PC-3 (cell line): ENCODE data around the gene SLC6A6. TPM values are rescaled to one million over a fixed set of nuclear protein-coding genes. Genes with fewer than 3 reads are reported as not detected.
A peak's percentile ranks its signal among the peaks of the same experiment; 100 is the strongest.

Experiments
- ATAC-seq: fragments of 200-7000 bp; cut with Tn5 transposase; 2 replicates; pipeline ENCODE4 v1.9.1; 2020; ENCODE audit warnings: mild to moderate bottlenecking, moderate library complexity
- BruUV-seq: library from RNA; stranded (reverse); fragments of 400-500 nt; replicated peaks from 2 replicates; lab custom pipeline; 2021; lab: Mats Ljungman, UMichigan
- CTCF ChIA-PET: fragments of 300-600 bp; sonication (Branson Sonifier 250); formaldehyde crosslinking; loops from one replicate; lab custom pipeline; 2022; ENCODE audit warnings: antibody characterized with exemption; lab: Charles Lee
- POLR2A ChIA-PET: fragments of 300-600 bp; sonication (Branson Sonifier 250); formaldehyde crosslinking; loops from one replicate; lab custom pipeline; 2022; ENCODE audit warnings: antibody characterized with exemption; ENCODE audit not compliant: unreplicated experiment; lab: Charles Lee
- DNase-seq: peaks from one replicate; pipeline ENCODE4 v3.0.0-alpha.2; 2015
- H2AFZ ChIP-seq: fragments of 300-600 bp; sonication (generic); 2 replicates; pipeline ENCODE4 v1.6.0; 2016; ENCODE audit warnings: antibody characterized with exemption, low read length
- H3F3A ChIP-seq: fragments of 300-600 bp; sonication (generic); one replicate; pipeline ENCODE4 v1.6.0; 2017; ENCODE audit warnings: antibody characterized with exemption, low read length, control low read depth, mild to moderate bottlenecking; ENCODE audit not compliant: unreplicated experiment
- H3K27ac ChIP-seq: fragments of 300-600 bp; sonication (generic); 2 replicates; pipeline ENCODE4 v1.5.1; 2016; ENCODE audit warnings: mild to moderate bottlenecking, low read length
- H3K27me3 ChIP-seq: fragments of 300-600 bp; sonication (generic); 2 replicates; pipeline ENCODE4 v1.6.1; 2016; ENCODE audit warnings: low read length, mixed read lengths
- H3K36me3 ChIP-seq: fragments of 300-600 bp; sonication (generic); 2 replicates; pipeline ENCODE4 v1.6.1; 2016; ENCODE audit warnings: low read depth, mixed run types, low read length, mixed read lengths
- H3K4me1 ChIP-seq: fragments of 300-600 bp; sonication (generic); 2 replicates; pipeline ENCODE4 v1.5.1; 2016; ENCODE audit warnings: low read length; ENCODE audit not compliant: insufficient read depth
- H3K4me2 ChIP-seq: fragments of 300-600 bp; sonication (generic); 2 replicates; pipeline ENCODE4 v1.6.0; 2016; ENCODE audit warnings: low read length
- H3K4me3 ChIP-seq: fragments of 300-600 bp; sonication (generic); 2 replicates; pipeline ENCODE4 v1.5.1; 2016; ENCODE audit warnings: mild to moderate bottlenecking, low read length, mixed read lengths
- H3K79me2 ChIP-seq: fragments of 300-600 bp; sonication (generic); 2 replicates; pipeline ENCODE4 v1.6.1; 2017; ENCODE audit warnings: low read length, mixed read lengths
- H3K9ac ChIP-seq: fragments of 300-600 bp; sonication (generic); 2 replicates; pipeline ENCODE4 v1.6.0; 2016; ENCODE audit warnings: mild to moderate bottlenecking, low read length
- H3K9me2 ChIP-seq: fragments of 300-600 bp; sonication (generic); replicated peaks from 2 replicates; pipeline ENCODE4 v1.6.1; 2016; ENCODE audit warnings: mixed run types, low read length, mixed read lengths
- H3K9me3 ChIP-seq: fragments of 300-600 bp; sonication (generic); 2 replicates; pipeline ENCODE4 v1.6.1; 2016; ENCODE audit warnings: low read length, mixed read lengths
- H4K20me1 ChIP-seq: fragments of 300-600 bp; sonication (generic); 2 replicates; pipeline ENCODE4 v1.6.1; 2016; ENCODE audit warnings: low read length, mixed read lengths
- EZH2 ChIP-seq: fragments of 300-600 bp; sonication (generic); IDR thresholded peaks from one replicate; pipeline ENCODE4 v1.6.1; 2017; ENCODE audit warnings: antibody characterized with exemption, mild to moderate bottlenecking, low read length; ENCODE audit not compliant: unreplicated experiment
- EZH2phosphoT487 ChIP-seq: fragments of 300-600 bp; sonication (generic); IDR thresholded peaks from 2 replicates; pipeline ENCODE4 v1.6.1; 2018; ENCODE audit warnings: mild to moderate bottlenecking, antibody characterized with exemption, low read length, borderline replicate concordance
- intact Hi-C: fragments of 100-400 bp; cut with micrococcal nuclease; formaldehyde crosslinking; loops from 2 replicates; pipeline ENCODE4 v1.9.0; 2023
- total RNA-seq: library from RNA; depleted of rRNA; stranded (reverse); fragments of >200 nt; gene quantifications from 2 replicates; pipeline ENCODE4 v1.2.3, GENCODE V29; 2014
- TF ChIP-seq, protein P1 (sequence below): fragments of 300-600 bp; sonication (generic); conservative IDR thresholded peaks from 2 replicates; pipeline ENCODE4 v1.5.1; 2017; ENCODE audit warnings: antibody characterized with exemption, low read depth, mild to moderate bottlenecking, low read length

SLC6A6 gene
- total RNA-seq, 1 experiment from 2014 or later, result 28.1 TPM

DNA sequence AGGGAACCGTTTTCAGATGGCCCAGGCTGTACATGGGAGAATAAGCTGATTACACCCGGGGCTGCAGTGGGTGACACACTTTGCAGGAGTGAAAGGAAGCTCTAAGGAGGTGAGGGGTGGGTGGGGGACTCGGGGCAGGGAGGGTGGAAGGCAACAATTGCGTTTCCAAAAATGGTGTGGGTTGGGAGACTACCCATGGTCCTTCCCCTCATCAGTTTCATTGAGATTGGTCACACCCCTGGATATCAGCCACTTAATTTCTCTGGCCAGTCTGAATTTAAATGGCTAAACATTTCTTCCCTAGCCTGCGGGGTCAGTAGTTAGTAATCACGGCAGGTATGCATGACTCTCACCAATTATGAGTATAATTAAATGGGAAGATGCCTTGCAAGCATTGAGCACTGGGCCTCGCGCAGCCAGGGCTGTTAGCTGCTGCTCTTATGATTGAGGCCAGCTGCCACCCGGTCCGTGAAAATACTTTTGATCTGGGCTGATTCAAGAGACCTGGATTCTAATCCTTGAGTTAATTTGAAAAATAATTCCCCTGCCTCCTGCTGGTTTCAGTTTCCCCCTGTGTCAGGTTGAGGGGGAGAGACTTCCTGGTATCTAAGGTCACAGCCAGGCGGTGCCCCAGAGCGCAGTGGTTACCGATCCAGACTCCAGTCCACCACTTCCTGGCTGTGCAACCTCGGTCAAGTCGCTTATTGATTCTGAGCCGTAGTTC lies 23.3 kb downstream of the SLC6A6 start:
- peak; percentile 47 for ATAC-seq
- H3K4me3 ChIP-seq, result no peak overlapping the region
- no TSS peak for BruUV-seq
- TF ChIP-seq EZH2phosphoT487 (no peak), EZH2 (no peak)
- TF ChIP-seq, protein P1, sequence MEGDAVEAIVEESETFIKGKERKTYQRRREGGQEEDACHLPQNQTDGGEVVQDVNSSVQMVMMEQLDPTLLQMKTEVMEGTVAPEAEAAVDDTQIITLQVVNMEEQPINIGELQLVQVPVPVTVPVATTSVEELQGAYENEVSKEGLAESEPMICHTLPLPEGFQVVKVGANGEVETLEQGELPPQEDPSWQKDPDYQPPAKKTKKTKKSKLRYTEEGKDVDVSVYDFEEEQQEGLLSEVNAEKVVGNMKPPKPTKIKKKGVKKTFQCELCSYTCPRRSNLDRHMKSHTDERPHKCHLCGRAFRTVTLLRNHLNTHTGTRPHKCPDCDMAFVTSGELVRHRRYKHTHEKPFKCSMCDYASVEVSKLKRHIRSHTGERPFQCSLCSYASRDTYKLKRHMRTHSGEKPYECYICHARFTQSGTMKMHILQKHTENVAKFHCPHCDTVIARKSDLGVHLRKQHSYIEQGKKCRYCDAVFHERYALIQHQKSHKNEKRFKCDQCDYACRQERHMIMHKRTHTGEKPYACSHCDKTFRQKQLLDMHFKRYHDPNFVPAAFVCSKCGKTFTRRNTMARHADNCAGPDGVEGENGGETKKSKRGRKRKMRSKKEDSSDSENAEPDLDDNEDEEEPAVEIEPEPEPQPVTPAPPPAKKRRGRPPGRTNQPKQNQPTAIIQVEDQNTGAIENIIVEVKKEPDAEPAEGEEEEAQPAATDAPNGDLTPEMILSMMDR, result no peak
- no peak overlapping the region for H2AFZ ChIP-seq
- intact Hi-C loops, result no loop called here
- no peaks in the 10 kb centered on the region for H4K20me1 ChIP-seq
- H3K9ac ChIP-seq, result no peak overlapping the region
- peaks cover 48% of the 10 kb centered on the region for H3K79me2 ChIP-seq
- H3K9me2 ChIP-seq, result no peaks in the 10 kb centered on the region
- DNase-seq, result peak; percentile 61
- POLR2A ChIA-PET, result interaction anchor here (0.6 kb wide), 1 partner anchor 10 kb away, joined by 3 read pairs; no protein-coding TSS in a partner anchor
- CTCF ChIA-PET, result interaction anchor here (0.6 kb wide), 1 partner anchor 227 kb away, joined by 10 read pairs; no protein-coding TSS in a partner anchor
- H3K36me3 ChIP-seq, result no peaks in the 10 kb centered on the region
- H3K4me1 ChIP-seq, result peaks cover 46% of the 10 kb centered on the region
- H3K9me3 ChIP-seq, result no peaks in the 10 kb centered on the region
- H3K27me3 ChIP-seq, result no peaks in the 10 kb centered on the region
- H3K27ac ChIP-seq, result peak overlapping the region; percentile 32
- H3F3A ChIP-seq, result no peaks in the 10 kb centered on the region
- H3K4me2 ChIP-seq, result peak overlapping the region; percentile 45

DNA sequence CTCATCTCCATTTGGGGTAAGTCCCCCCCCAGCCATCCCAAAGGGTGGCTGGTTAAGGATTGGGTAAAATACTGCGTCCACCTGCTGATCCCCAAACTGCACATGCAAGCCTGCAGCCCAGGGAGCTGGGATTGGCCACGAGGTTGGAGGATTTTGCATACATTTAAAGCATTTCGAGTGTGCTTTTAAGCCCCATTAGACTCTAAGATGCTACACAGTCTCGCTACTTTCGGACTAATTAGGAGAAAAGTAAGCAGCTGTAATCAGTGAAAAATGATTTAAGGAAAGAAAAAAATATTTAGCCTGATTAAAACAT lies 23.9 kb downstream of the SLC6A6 start:
- CTCF ChIA-PET, result interaction anchor here (0.6 kb wide), 1 partner anchor 227 kb away, joined by 10 read pairs; no protein-coding TSS in a partner anchor
- no peaks in the 10 kb centered on the region for H3F3A ChIP-seq
- H2AFZ ChIP-seq, result no peak overlapping the region
- intact Hi-C loops, result no loop called here
- DNase-seq (no peak), ATAC-seq (no peak)
- TF ChIP-seq EZH2phosphoT487 (no peak), EZH2 (no peak)
- TF ChIP-seq, protein P1, result no peak
- BruUV-seq, result no TSS peak
- peaks cover 53% of the 10 kb centered on the region for H3K79me2 ChIP-seq
- H3K4me1 ChIP-seq, result peaks cover 52% of the 10 kb centered on the region
- H4K20me1 ChIP-seq, result no peaks in the 10 kb centered on the region
- H3K4me2 ChIP-seq, result peak overlapping the region; percentile 45; the same call in 1 of the 2 replicates
- H3K9me2 ChIP-seq, result no peaks in the 10 kb centered on the region
- H3K4me3 ChIP-seq, result no peak overlapping the region
- no peak overlapping the region for H3K9ac ChIP-seq
- POLR2A ChIA-PET, result no interaction called here
- H3K27me3 ChIP-seq, result no peaks in the 10 kb centered on the region
- no peaks in the 10 kb centered on the region for H3K9me3 ChIP-seq
- no peaks in the 10 kb centered on the region for H3K36me3 ChIP-seq
- H3K27ac ChIP-seq, result peak overlapping the region; percentile 32
